B cell (primary cell): Measurements from ENCODE around the gene LINC00305.

Experiments
- CTCF ChIP-seq: fragments of 200-600 bp; IDR thresholded peaks from one replicate; pipeline ENCODE4 v1.8.0; 2022; ENCODE audit warnings: antibody characterized with exemption, mild to moderate bottlenecking
- EZH2 ChIP-seq: IDR thresholded peaks from 2 replicates; pipeline ENCODE4 v1.6.1; 2012; ENCODE audit warnings: borderline replicate concordance, low read depth, mild to moderate bottlenecking, moderate library complexity, low read length; ENCODE audit not compliant: insufficient read depth, poor library complexity, severe bottlenecking

GRCh38 chr18:64171576-64171975, 22.7 kb upstream of the LINC00305 start:
- TF ChIP-seq CTCF (no peak), EZH2 (no peak)
